Hepatocyte (in vitro differentiated cells): ENCODE results near the gene GUCY1A2.

ENCODE experiments used
- EZH2 ChIP-seq: fragments of 200-600 bp; sonication (generic); IDR thresholded peaks from 2 replicates; pipeline ENCODE4 v1.6.1; 2016; ENCODE audit warnings: antibody characterized with exemption, mild to moderate bottlenecking, borderline replicate concordance
- EZH2phosphoT487 ChIP-seq: fragments of 200-600 bp; sonication (generic); IDR thresholded peaks from one replicate; pipeline ENCODE4 v1.6.1; 2018; ENCODE audit warnings: antibody characterized with exemption, mild to moderate bottlenecking, low read depth, moderate library complexity; ENCODE audit not compliant: unreplicated experiment, severe bottlenecking
- TF ChIP-seq, protein P1 (sequence below): fragments of 200-600 bp; sonication (generic); IDR thresholded peaks from 2 replicates; pipeline ENCODE4 v1.5.1; 2016; ENCODE audit warnings: antibody characterized with exemption, mild to moderate bottlenecking; ENCODE audit not compliant: poor library complexity

DNA sequence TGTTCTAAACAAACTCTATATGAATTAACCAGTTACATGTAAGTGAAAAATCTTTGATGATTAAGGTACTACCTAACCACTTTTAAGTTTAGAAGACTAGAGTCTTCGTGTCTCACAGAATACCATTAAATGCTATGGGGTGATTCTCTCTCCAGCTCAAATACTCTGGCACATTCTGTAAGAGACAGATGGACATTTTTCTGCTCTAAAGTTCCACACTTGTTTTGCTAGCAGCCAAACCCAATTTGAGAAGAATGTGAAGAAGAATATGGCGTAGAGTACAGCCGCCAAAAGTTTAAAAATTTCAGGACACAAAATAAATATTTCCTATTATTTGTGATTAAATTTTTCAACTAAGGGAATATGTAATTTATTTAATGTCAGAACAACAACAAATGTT lies 339.1 kb downstream of the GUCY1A2 start:
- TF ChIP-seq, protein P1, sequence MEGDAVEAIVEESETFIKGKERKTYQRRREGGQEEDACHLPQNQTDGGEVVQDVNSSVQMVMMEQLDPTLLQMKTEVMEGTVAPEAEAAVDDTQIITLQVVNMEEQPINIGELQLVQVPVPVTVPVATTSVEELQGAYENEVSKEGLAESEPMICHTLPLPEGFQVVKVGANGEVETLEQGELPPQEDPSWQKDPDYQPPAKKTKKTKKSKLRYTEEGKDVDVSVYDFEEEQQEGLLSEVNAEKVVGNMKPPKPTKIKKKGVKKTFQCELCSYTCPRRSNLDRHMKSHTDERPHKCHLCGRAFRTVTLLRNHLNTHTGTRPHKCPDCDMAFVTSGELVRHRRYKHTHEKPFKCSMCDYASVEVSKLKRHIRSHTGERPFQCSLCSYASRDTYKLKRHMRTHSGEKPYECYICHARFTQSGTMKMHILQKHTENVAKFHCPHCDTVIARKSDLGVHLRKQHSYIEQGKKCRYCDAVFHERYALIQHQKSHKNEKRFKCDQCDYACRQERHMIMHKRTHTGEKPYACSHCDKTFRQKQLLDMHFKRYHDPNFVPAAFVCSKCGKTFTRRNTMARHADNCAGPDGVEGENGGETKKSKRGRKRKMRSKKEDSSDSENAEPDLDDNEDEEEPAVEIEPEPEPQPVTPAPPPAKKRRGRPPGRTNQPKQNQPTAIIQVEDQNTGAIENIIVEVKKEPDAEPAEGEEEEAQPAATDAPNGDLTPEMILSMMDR, result no peak
- TF ChIP-seq EZH2, result no peak
- no peak for TF ChIP-seq EZH2phosphoT487
